ENCODE measurements around the gene FLNC. TPM values are rescaled to one million over a fixed set of nuclear protein-coding genes. Genes with fewer than 3 reads are reported as not detected.

FLNC gene
- total and polyA plus RNA-seq, 3 experiments from 2014 or later, result not detected

DNA sequence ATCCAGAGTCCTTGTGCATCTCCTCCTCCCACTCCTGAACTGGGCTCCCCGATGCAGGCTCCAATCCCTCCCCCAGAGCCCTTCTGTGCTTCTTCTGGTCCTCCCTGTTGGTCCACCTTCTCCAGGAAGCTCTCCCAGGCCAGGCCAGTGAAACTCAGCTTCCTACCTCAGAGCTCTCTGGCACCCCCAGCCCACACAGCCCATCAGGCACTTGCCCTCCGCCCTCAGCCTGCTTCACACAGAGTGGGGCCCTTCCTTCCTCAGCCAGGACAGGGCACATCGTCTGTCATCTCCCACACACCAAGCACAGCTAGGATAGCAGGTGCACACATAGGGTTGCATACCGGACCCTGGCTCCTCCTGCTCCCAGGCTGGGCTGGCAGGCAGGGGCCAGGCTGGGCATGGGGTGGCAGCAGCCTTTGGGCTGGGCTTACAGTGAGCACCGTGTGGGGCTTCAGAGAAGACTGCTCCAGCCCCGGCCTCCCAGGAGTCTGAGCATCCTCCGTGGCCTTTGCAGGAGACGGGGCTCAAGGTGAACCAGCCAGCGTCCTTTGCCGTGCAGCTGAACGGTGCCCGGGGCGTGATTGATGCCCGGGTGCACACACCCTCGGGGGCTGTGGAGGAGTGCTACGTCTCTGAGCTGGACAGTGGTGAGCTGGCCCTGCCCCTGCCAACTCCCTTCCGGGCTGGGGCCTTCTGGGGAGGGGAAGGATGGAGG is 26.0 kb downstream of the FLNC start:
- Histone ChIP-seq H3K27me3 (ENCODE audit: insufficient read depth, low read length, poor library complexity, severe bottlenecking) (no peaks in the 10 kb centered on the region), H3K27ac (ENCODE audit: low read depth, low read length) (no peak overlapping the region), H3K9me3 (ENCODE audit: low read length) (no peaks in the 10 kb centered on the region), H3K4me3 (ENCODE audit: low read length) (no peak overlapping the region), H3K4me1 (ENCODE audit: insufficient read depth, low read length) (no peaks in the 10 kb centered on the region), H3K36me3 (ENCODE audit: insufficient read depth, low read length) (no peaks in the 10 kb centered on the region)
- Mint-ChIP-seq H3K36me3 (no peaks in the 10 kb centered on the region), H3K4me3 (no peak overlapping the region), H3K4me1 (no peaks in the 10 kb centered on the region), H3K27me3 (peaks cover 0 to 2% of the 10 kb centered on the region in 2 donors), H3K27ac (no peak overlapping the region), H3K9me3 (no peaks in the 10 kb centered on the region)
- ChIA-PET CTCF (no interaction called here), POLR2A (no interaction called here)
- no peak for DNase-seq

DNA sequence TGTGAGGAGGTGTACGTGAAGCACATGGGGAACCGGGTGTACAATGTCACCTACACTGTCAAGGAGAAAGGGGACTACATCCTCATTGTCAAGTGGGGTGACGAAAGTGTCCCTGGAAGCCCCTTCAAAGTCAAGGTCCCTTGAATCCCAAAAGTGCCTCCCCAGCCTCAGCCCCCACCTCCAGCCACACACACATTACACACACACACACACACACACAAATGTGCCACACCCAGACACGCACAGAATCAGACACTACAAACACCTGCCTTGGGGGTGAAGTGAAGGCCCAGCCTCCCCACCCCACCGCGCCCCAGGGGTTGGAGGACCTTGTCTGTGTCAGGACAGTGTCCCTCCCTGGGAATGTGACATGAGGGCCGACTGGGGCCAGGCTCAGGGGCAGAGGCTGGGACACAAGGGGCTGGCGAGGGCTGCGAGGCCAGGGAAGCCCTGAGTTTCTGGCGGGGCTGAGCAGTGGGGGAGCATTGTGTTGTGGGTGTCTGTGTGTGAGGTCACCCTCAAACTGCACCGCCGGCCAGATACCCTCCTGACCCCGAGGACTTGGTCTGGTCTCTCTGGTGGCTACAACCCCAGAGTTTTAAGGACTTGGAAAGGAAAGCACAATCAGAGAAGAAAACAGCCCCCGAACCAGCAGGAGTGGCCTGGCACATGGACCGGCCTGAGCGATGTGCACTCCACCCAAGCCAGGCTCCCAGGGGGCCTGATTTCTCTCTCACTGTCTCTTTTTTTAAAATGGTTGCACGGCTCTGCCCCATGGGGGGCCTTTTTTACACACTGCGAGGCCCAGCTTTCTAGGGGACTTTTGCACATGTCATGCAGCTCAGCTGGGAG is 28.4 kb downstream of the FLNC start:
- Mint-ChIP-seq H3K36me3 (peaks cover 0 to 7% (median 0%) of the 10 kb centered on the region in 3 donors), H3K27ac (no peak overlapping the region), H3K4me3 (no peak overlapping the region), H3K9me3 (peaks cover 0 to 2% (median 0%) of the 10 kb centered on the region in 5 donors), H3K4me1 (peaks cover 11 to 15% (median 13%) of the 10 kb centered on the region in 3 donors), H3K27me3 (peaks cover 0 to 7% of the 10 kb centered on the region in 2 donors)
- H3K4me3 ChIP-seq (ENCODE audit: low read length), result no peak overlapping the region
- no peak for DNase-seq
- H3K9me3 ChIP-seq (ENCODE audit: low read length), result no peaks in the 10 kb centered on the region
- CTCF ChIA-PET, result no interaction called here
- H3K4me1 ChIP-seq (ENCODE audit: insufficient read depth, low read length), result peaks cover 5% of the 10 kb centered on the region
- no peak overlapping the region for H3K27ac ChIP-seq (ENCODE audit: low read depth, low read length)
- POLR2A ChIA-PET, result no interaction called here
- H3K36me3 ChIP-seq (ENCODE audit: insufficient read depth, low read length), result no peaks in the 10 kb centered on the region
- no peaks in the 10 kb centered on the region for H3K27me3 ChIP-seq (ENCODE audit: insufficient read depth, low read length, poor library complexity, severe bottlenecking)

GRCh38 chr7:128859232-128860157 is 29.3 kb downstream of the FLNC start:
- Mint-ChIP-seq H3K4me1 (peaks cover 15 to 20% (median 18%) of the 10 kb centered on the region in 3 donors), H3K36me3 (peaks cover 0 to 7% (median 0%) of the 10 kb centered on the region in 3 donors), H3K4me3 (no peak overlapping the region), H3K27me3 (peaks cover 0 to 7% of the 10 kb centered on the region in 2 donors), H3K9me3 (peaks cover 0 to 2% (median 0%) of the 10 kb centered on the region in 5 donors), H3K27ac (no peak overlapping the region)
- Histone ChIP-seq H3K9me3 (ENCODE audit: low read length) (no peaks in the 10 kb centered on the region), H3K27me3 (ENCODE audit: insufficient read depth, low read length, poor library complexity, severe bottlenecking) (no peaks in the 10 kb centered on the region), H3K4me3 (ENCODE audit: low read length) (no peak overlapping the region), H3K36me3 (ENCODE audit: insufficient read depth, low read length) (no peaks in the 10 kb centered on the region), H3K4me1 (ENCODE audit: insufficient read depth, low read length) (peaks cover 14% of the 10 kb centered on the region), H3K27ac (ENCODE audit: low read depth, low read length) (peak overlapping the region; percentile 55)
- ChIA-PET CTCF (interaction anchor here (0.9 to 5.6 kb wide), 2 partner anchors 13 to 25 kb away, joined by 3 to 47 read pairs; no protein-coding TSS in a partner anchor), POLR2A (no interaction called here)
- DNase-seq, result no peak

GRCh38 chr7:128860158-128861073 is 30.2 kb downstream of the FLNC start:
- peak overlapping the region in 2 of 7 donors; percentile 10 to 41 for H3K4me3 Mint-ChIP-seq
- peak overlapping the region in 1 of 8 donors; percentile 82 for H3K27ac Mint-ChIP-seq

GRCh38 chr7:128861957-128862570 is 31.9 kb downstream of the FLNC start:
- peaks cover 26 to 37% (median 36%) of the 10 kb centered on the region in 3 donors for H3K4me1 Mint-ChIP-seq
- H3K4me3 Mint-ChIP-seq, result peak overlapping the region; percentile 93 to 100 (median 96)
- peaks cover 0 to 2% (median 0%) of the 10 kb centered on the region in 5 donors for H3K9me3 Mint-ChIP-seq
- peak overlapping the region; percentile 84 to 100 (median 96) for H3K27ac Mint-ChIP-seq
- no peak for DNase-seq
- Histone ChIP-seq H3K36me3 (ENCODE audit: insufficient read depth, low read length) (peaks cover 11% of the 10 kb centered on the region), H3K4me3 (ENCODE audit: low read length) (peak overlapping the region; percentile 98), H3K27ac (ENCODE audit: low read depth, low read length) (peak overlapping the region; percentile 55), H3K4me1 (ENCODE audit: insufficient read depth, low read length) (peaks cover 14% of the 10 kb centered on the region), H3K27me3 (ENCODE audit: insufficient read depth, low read length, poor library complexity, severe bottlenecking) (no peaks in the 10 kb centered on the region), H3K9me3 (ENCODE audit: low read length) (no peaks in the 10 kb centered on the region)
- CTCF ChIA-PET, result interaction anchor here (0.7 to 5.6 kb wide), 4 partner anchors 14 to 22 kb away, joined by 4 to 47 read pairs (median 4); no protein-coding TSS in a partner anchor
- H3K36me3 Mint-ChIP-seq, result peaks cover 3 to 23% (median 3%) of the 10 kb centered on the region in 3 donors
- POLR2A ChIA-PET, result interaction anchor here (0.5 kb wide), 1 partner anchor 355 kb away, joined by 4 read pairs; no protein-coding TSS in a partner anchor
- H3K27me3 Mint-ChIP-seq, result peaks cover 0 to 5% of the 10 kb centered on the region in 2 donors

More at GRCh38 chr7:128860158-128861073, 30.2 kb downstream of the FLNC start:
- ChIA-PET CTCF (interaction anchor here (0.9 to 5.6 kb wide), 2 partner anchors 12 to 24 kb away, joined by 3 to 47 read pairs; no protein-coding TSS in a partner anchor), POLR2A (interaction anchor here (0.8 kb wide), 1 partner anchor 69 kb away, joined by 3 read pairs; no protein-coding TSS in a partner anchor)
- Mint-ChIP-seq H3K9me3 (peaks cover 0 to 2% (median 0%) of the 10 kb centered on the region in 5 donors), H3K36me3 (peaks cover 0 to 14% (median 0%) of the 10 kb centered on the region in 3 donors), H3K27me3 (peaks cover 0 to 7% of the 10 kb centered on the region in 2 donors), H3K4me1 (peaks cover 23 to 29% (median 27%) of the 10 kb centered on the region in 3 donors)
- no peaks in the 10 kb centered on the region for H3K9me3 ChIP-seq (ENCODE audit: low read length)
- no peak overlapping the region for H3K4me3 ChIP-seq (ENCODE audit: low read length)
- H3K4me1 ChIP-seq (ENCODE audit: insufficient read depth, low read length), result peaks cover 14% of the 10 kb centered on the region
- no peaks in the 10 kb centered on the region for H3K27me3 ChIP-seq (ENCODE audit: insufficient read depth, low read length, poor library complexity, severe bottlenecking)
- peaks cover 6% of the 10 kb centered on the region for H3K36me3 ChIP-seq (ENCODE audit: insufficient read depth, low read length)
- peak overlapping the region; percentile 55 for H3K27ac ChIP-seq (ENCODE audit: low read depth, low read length)
- DNase-seq, result no peak

- peak within 1 kb of the TSS; percentile 98 for H3K4me3 ChIP-seq (ENCODE audit: low read length)
- H3K4me1 Mint-ChIP-seq, result peaks cover 29 to 41% (median 40%) of the 10 kb centered on the region in 3 donors
- peak within 1 kb of the TSS; percentile 84 to 100 (median 96) for H3K27ac Mint-ChIP-seq
- ChIA-PET CTCF (interaction anchor here (0.7 to 5.6 kb wide), 4 partner anchors 15 to 21 kb away, joined by 4 to 47 read pairs (median 4); no protein-coding TSS in a partner anchor), POLR2A (interaction anchor here (0.5 to 1.2 kb wide), 4 partner anchors 18 to 356 kb away, joined by 3 to 4 read pairs (median 4); no protein-coding TSS in a partner anchor)
- H3K36me3 ChIP-seq (ENCODE audit: insufficient read depth, low read length), result peaks cover 11% of the 10 kb centered on the region
- H3K4me1 ChIP-seq (ENCODE audit: insufficient read depth, low read length), result peaks cover 14% of the 10 kb centered on the region
- peaks cover 0 to 5% of the 10 kb centered on the region in 2 donors for H3K27me3 Mint-ChIP-seq
- peak within 1 kb of the TSS; percentile 93 to 100 (median 96) for H3K4me3 Mint-ChIP-seq
- peak within 1 kb of the TSS; percentile 88 for H3K27ac ChIP-seq (ENCODE audit: low read depth, low read length)
- no peaks in the 10 kb centered on the region for H3K9me3 ChIP-seq (ENCODE audit: low read length)
- H3K27me3 ChIP-seq (ENCODE audit: insufficient read depth, low read length, poor library complexity, severe bottlenecking), result no peaks in the 10 kb centered on the region
- DNase-seq, result peak; percentile 98 to 99 (median 99)
- H3K9me3 Mint-ChIP-seq, result peaks cover 0 to 2% (median 0%) of the 10 kb centered on the region in 5 donors
- peaks cover 3 to 24% (median 3%) of the 10 kb centered on the region in 3 donors for H3K36me3 Mint-ChIP-seq
Measured at GRCh38 chr7:128862571-128863432, 32.6 kb downstream of the FLNC start, which contains the start of gene ATP6V1F. Gene ATP6V1F, plus strand, starts transcription at chr7:128862856. Its CDS starts 49 bp downstream, at chr7:128862905.
